Activated B cell treated with CpG ODN at 0.5 μM for 24 hours (primary cell): Measurements from ENCODE around the gene NUBPL. TPM values are rescaled to one million over a fixed set of nuclear protein-coding genes. Genes with fewer than 3 reads are reported as not detected.
"Not testable (repeated sequence)": the region's sequence is repeated elsewhere in the genome, so short reads cannot be mapped to it uniquely, and the experiment has no call there.

Experiments used
- ATAC-seq: fragments of 200-7000 bp; cut with Tn5 transposase; one replicate; pipeline ENCODE4 v1.10.0; 2021; ENCODE audit warnings: low read depth, mild to moderate bottlenecking, moderate library complexity
- CTCF ChIA-PET: fragments of 350-600 bp; sonication (Branson Sonifier 250); formaldehyde crosslinking; loops from one replicate; lab custom pipeline; 2021; ENCODE audit warnings: antibody characterized with exemption; lab: Charles Lee
- POLR2A ChIA-PET: fragments of 350-600 bp; sonication (Branson Sonifier 250); formaldehyde crosslinking; loops from one replicate; lab custom pipeline; 2021; ENCODE audit warnings: antibody characterized with exemption; lab: Charles Lee
- DNase-seq: peaks from one replicate; pipeline ENCODE4 v3.0.0; 2022
- H3K27ac Mint-ChIP-seq: one replicate; pipeline ENCODE4 v1.8.0; 2020; ENCODE audit warnings: mixed read lengths
- H3K27me3 Mint-ChIP-seq: one replicate; pipeline ENCODE4 v1.8.0; 2021; ENCODE audit warnings: mixed read lengths
- H3K36me3 Mint-ChIP-seq: one replicate; pipeline ENCODE4 v1.8.0; 2021; ENCODE audit warnings: low read depth, mixed read lengths
- H3K4me1 Mint-ChIP-seq: one replicate; pipeline ENCODE4 v1.8.0; 2021; ENCODE audit warnings: mixed read lengths
- H3K4me3 Mint-ChIP-seq: one replicate; pipeline ENCODE4 v1.8.0; 2020; ENCODE audit warnings: mild to moderate bottlenecking, mixed read lengths
- H3K9me3 Mint-ChIP-seq: one replicate; pipeline ENCODE4 v1.8.0; 2020; ENCODE audit warnings: mixed read lengths
- intact Hi-C: fragments of 100-400 bp; cut with micrococcal nuclease; formaldehyde crosslinking; loops from one replicate; pipeline ENCODE4 v1.15.1; 2024
- total RNA-seq: library from RNA; stranded (reverse); gene quantifications from 2 replicates; pipeline ENCODE4 v1.2.3, GENCODE V29; 2022
- TF ChIP-seq, protein P1 (sequence below): fragments of 200-600 bp; IDR thresholded peaks from one replicate; pipeline ENCODE4 v1.8.0; 2022; ENCODE audit warnings: antibody characterized with exemption, mild to moderate bottlenecking

Gene NUBPL
- total RNA-seq, 1 donor from 2014 or later, result 11.7 TPM

GRCh38 chr14:31781578-31781977, 220.4 kb downstream of the NUBPL start:
- ATAC-seq (no peak), DNase-seq (no peak)
- peaks cover 10% of the 10 kb centered on the region for H3K9me3 Mint-ChIP-seq
- TF ChIP-seq, protein P1, sequence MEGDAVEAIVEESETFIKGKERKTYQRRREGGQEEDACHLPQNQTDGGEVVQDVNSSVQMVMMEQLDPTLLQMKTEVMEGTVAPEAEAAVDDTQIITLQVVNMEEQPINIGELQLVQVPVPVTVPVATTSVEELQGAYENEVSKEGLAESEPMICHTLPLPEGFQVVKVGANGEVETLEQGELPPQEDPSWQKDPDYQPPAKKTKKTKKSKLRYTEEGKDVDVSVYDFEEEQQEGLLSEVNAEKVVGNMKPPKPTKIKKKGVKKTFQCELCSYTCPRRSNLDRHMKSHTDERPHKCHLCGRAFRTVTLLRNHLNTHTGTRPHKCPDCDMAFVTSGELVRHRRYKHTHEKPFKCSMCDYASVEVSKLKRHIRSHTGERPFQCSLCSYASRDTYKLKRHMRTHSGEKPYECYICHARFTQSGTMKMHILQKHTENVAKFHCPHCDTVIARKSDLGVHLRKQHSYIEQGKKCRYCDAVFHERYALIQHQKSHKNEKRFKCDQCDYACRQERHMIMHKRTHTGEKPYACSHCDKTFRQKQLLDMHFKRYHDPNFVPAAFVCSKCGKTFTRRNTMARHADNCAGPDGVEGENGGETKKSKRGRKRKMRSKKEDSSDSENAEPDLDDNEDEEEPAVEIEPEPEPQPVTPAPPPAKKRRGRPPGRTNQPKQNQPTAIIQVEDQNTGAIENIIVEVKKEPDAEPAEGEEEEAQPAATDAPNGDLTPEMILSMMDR, result no peak
- no peak overlapping the region for H3K27ac Mint-ChIP-seq
- no peaks in the 10 kb centered on the region for H3K4me1 Mint-ChIP-seq
- H3K4me3 Mint-ChIP-seq, result no peak overlapping the region
- peaks cover 11% of the 10 kb centered on the region for H3K36me3 Mint-ChIP-seq
- POLR2A ChIA-PET, result no interaction called here
- intact Hi-C loops, result no loop called here
- H3K27me3 Mint-ChIP-seq, result no peaks in the 10 kb centered on the region
- CTCF ChIA-PET, result no interaction called here

DNA sequence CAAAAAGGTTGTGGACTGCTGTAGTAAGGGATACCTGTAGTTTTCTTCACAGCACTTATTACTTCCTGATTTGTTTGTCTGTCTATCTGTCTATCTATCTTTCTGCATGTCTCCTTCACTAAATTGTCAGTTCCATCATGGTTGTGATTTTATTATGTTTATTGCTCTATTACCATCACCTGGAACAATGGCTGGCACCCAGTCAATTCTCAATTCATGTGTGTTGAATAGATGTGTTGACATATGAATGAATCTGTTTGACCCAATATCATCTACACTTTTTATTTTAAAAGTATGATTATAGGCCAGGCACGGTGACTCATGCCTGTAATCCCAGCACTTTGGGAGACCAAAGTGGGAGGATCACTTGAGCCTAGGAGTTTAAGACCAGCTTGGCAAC, 224.4 kb downstream of the NUBPL start:
- Mint-ChIP-seq H3K36me3 (peaks cover 14% of the 10 kb centered on the region), H3K4me3 (no peak overlapping the region), H3K27ac (no peak overlapping the region), H3K9me3 (peaks cover 10% of the 10 kb centered on the region), H3K4me1 (no peaks in the 10 kb centered on the region), H3K27me3 (no peaks in the 10 kb centered on the region)
- DNase-seq (no peak), ATAC-seq (no peak)
- POLR2A ChIA-PET, result no interaction called here
- intact Hi-C loops, result no loop called here
- TF ChIP-seq, protein P1, result no peak
- CTCF ChIA-PET, result no interaction called here

- DNase-seq, result no peak
- TF ChIP-seq, protein P1, result no peak
- intact Hi-C loops, result no loop called here
- ChIA-PET CTCF (no interaction called here), POLR2A (no interaction called here)
- H3K4me1 Mint-ChIP-seq, result no peaks in the 10 kb centered on the region
- peaks cover 11% of the 10 kb centered on the region for H3K36me3 Mint-ChIP-seq
- ATAC-seq, result no peak
- no peak overlapping the region for H3K27ac Mint-ChIP-seq
- no peak overlapping the region for H3K4me3 Mint-ChIP-seq
- H3K27me3 Mint-ChIP-seq, result no peaks in the 10 kb centered on the region
- H3K9me3 Mint-ChIP-seq, result no peaks in the 10 kb centered on the region
Measured at GRCh38 chr14:31787377-31787776, 226.2 kb downstream of the NUBPL start.

DNA sequence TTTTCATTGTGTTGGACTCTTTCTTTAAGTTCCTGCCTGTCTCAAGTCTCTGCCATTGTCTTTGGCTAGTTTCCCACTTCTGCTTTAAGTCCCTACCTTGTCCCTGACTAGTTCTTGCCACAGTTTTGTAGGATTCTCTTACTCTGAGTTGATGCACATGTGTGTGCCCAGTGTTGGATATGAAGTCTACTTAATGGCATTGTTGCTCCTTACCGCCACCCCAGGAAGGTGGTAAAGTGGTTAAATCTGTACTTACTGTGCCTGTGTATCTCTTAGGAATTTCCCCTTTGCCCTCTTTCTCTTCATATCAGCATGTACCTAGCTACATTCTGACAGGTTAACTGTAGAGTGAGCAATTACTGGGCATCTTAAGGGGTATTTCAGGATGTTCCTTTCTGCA, 227.1 kb downstream of the NUBPL start:
- Mint-ChIP-seq H3K9me3 (no peaks in the 10 kb centered on the region), H3K4me3 (no peak overlapping the region), H3K36me3 (peaks cover 13% of the 10 kb centered on the region), H3K27me3 (no peaks in the 10 kb centered on the region), H3K4me1 (no peaks in the 10 kb centered on the region), H3K27ac (no peak overlapping the region)
- POLR2A ChIA-PET, result no interaction called here
- no peak for ATAC-seq
- TF ChIP-seq, protein P1, result no peak
- intact Hi-C loops, result no loop called here
- DNase-seq, result no peak
- CTCF ChIA-PET, result interaction anchor here (0.7 kb wide), 1 partner anchor 73 kb away, joined by 3 read pairs; no protein-coding TSS in a partner anchor

DNA sequence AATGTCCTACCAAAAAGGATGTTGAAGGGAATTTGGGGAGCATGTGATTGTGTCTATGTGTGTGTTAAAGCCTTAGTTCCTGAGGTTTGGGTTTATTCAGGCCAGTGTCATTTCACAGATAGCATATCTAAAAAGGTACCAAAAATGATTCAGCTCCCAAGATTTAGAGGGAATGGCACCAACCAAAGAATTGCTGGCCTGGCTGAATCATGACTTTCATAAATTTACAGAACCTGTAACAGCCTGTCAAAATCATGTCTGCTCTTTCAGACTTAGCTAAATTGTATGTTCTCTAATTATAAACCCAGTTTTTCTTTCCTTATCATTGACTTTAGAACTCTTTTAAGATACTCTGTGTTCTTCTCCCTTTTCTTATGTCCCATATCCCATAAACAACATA, 231.5 kb downstream of the NUBPL start:
- intact Hi-C loops, result no loop called here
- POLR2A ChIA-PET, result no interaction called here
- Mint-ChIP-seq H3K4me3 (no peak overlapping the region), H3K27me3 (no peaks in the 10 kb centered on the region), H3K36me3 (peaks cover 10% of the 10 kb centered on the region), H3K27ac (no peak overlapping the region), H3K4me1 (no peaks in the 10 kb centered on the region), H3K9me3 (no peaks in the 10 kb centered on the region)
- TF ChIP-seq, protein P1, result no peak
- CTCF ChIA-PET, result no interaction called here
- no peak for DNase-seq
- no peak for ATAC-seq

DNA sequence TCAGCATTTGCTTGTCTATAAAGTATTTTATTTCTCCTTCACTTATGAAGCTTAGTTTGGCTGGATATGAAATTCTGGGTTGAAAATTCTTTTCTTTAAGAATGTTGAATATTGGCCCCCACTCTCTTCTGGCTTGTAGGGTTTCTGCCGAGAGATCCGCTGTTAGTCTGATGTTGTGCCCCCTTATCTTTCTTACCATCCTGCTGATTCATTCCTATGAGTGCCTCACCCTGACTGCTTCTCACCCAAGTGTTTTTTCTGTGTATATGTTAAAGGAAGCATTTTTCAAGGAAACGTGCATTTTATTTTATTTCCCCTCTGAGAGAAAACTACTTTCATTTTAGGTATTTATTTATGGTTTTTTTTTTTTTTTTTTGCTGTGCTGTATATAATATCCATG, 236.7 kb downstream of the NUBPL start:
- intact Hi-C loops, H3K27me3 Mint-ChIP-seq, H3K9me3 Mint-ChIP-seq, POLR2A ChIA-PET, DNase-seq, H3K4me1 Mint-ChIP-seq, H3K27ac Mint-ChIP-seq, CTCF ChIA-PET, ATAC-seq, H3K4me3 Mint-ChIP-seq: not testable (repeated sequence)
- peaks cover 32% of the 10 kb centered on the region for H3K36me3 Mint-ChIP-seq
